K562 (cell line): Measurements from ENCODE around the gene ISOC1. TPM values are rescaled to one million over a fixed set of nuclear protein-coding genes. Genes with fewer than 3 reads are reported as not detected.

Experiments used
- ATAC-seq: fragments of 200-7000 bp; cut with Tn5 transposase; 3 replicates; pipeline ENCODE4 v1.9.1; 2020; ENCODE audit warnings: moderate library complexity
- Bru-seq: library from RNA; stranded (reverse); fragments of 400-500 nt; gene quantifications from one replicate; lab custom pipeline; 2021; lab: Mats Ljungman, UMichigan
- BruChase-seq, 2 experiments: library from RNA; stranded (reverse); fragments of 400-500 nt; gene quantifications; one replicate each; lab custom pipeline; 2021; lab: Mats Ljungman, UMichigan
- BruUV-seq: library from RNA; stranded (reverse); fragments of 400-500 nt; replicated peaks from 2 replicates; lab custom pipeline; 2021; lab: Mats Ljungman, UMichigan
- CTCF ChIA-PET: fragments of 300-600 bp; formaldehyde crosslinking; extraction: SDS; loops from one replicate; lab custom pipeline; 2021; ENCODE audit warnings: low intra/inter-chr PET ratio; lab: Yijun Ruan, JAX
- POLR2A ChIA-PET: fragments of 300-600, 350-650 bp; sonication (Branson Sonifier 250); formaldehyde crosslinking; extraction: SDS; loops from one replicate; lab custom pipeline; 2021; ENCODE audit warnings: antibody characterized with exemption, inconsistent platforms; lab: Yijun Ruan, JAX
- DNase-seq, 4 experiments: peaks; one replicate each; pipeline versions ENCODE4 v3.0.0 to v3.0.0-alpha.2; 2011 to 2018; ENCODE audit warnings: low spot score in 3 of 4, mixed read lengths in 3 of 4; ENCODE audit errors: extremely low read depth in 1 of 4
- FAIRE-seq: peaks from 2 replicates; lab custom pipeline; 2011; peaks lifted over from hg19 to GRCh38; lab: Jason Lieb, UNC
- H2AFZ ChIP-seq: 2 replicates; pipeline ENCODE4 v1.6.0; 2011; ENCODE audit warnings: low read depth, low read length, control low read depth, inconsistent platforms
- H3K27ac ChIP-seq: fragments of 200-600 bp; 3 replicates; pipeline ENCODE4 v1.8.0; 2011; ENCODE audit warnings: low read depth, mild to moderate bottlenecking, control low read depth, inconsistent platforms, low read length, moderate library complexity, mixed read lengths; ENCODE audit errors: extremely low read depth
- H3K27me3 ChIP-seq, 2 experiments: fragments of 300-600 bp in 1 of 2; 2 replicates in 1 of 2; 3 replicates in 1 of 2; pipeline versions ENCODE4 v1.6.0 to v1.8.0; 2011; ENCODE audit warnings: inconsistent platforms in 2 of 2, low read length in 2 of 2, mild to moderate bottlenecking in 1 of 2, mixed read lengths in 1 of 2, moderate library complexity in 1 of 2; ENCODE audit not compliant: control insufficient read depth in 2 of 2, insufficient read depth in 2 of 2
- H3K36me3 ChIP-seq: fragments of 300-600 bp; 3 replicates; pipeline ENCODE4 v1.8.0; 2011; ENCODE audit warnings: mild to moderate bottlenecking, low read length, inconsistent platforms; ENCODE audit not compliant: control insufficient read depth, insufficient read depth
- H3K4me1 ChIP-seq, 2 experiments: fragments of 200-600 bp in 1 of 2; replicated peaks in 1 of 2; 2 replicates in 1 of 2; 3 replicates in 1 of 2; pipeline versions ENCODE4 v1.5.1 to v1.8.0; 2011; ENCODE audit warnings: inconsistent platforms in 2 of 2, low read length in 2 of 2, mild to moderate bottlenecking in 1 of 2, mixed read lengths in 1 of 2, moderate library complexity in 1 of 2; ENCODE audit not compliant: control insufficient read depth in 2 of 2, insufficient read depth in 2 of 2
- H3K4me2 ChIP-seq: 2 replicates; pipeline ENCODE4 v1.6.1; 2011; ENCODE audit warnings: low read length, control low read depth, inconsistent platforms, mixed read lengths; ENCODE audit not compliant: insufficient read depth
- H3K4me3 ChIP-seq: fragments of 200-600 bp; sonication (generic), shearing (Covaris generic); 2 replicates; pipeline ENCODE4 v1.5.1; 2016; ENCODE audit warnings: control low read depth, inconsistent platforms
- H3K79me2 ChIP-seq: fragments of 200-600 bp; 3 replicates; pipeline ENCODE4 v1.8.0; 2011; ENCODE audit warnings: low read length, inconsistent platforms; ENCODE audit not compliant: control insufficient read depth, insufficient read depth
- H3K9ac ChIP-seq, 2 experiments: 2 replicates each; pipeline versions ENCODE4 v1.6.0 to v1.6.1; 2011; ENCODE audit warnings: low read depth in 2 of 2, low read length in 2 of 2, control low read depth in 1 of 2, inconsistent platforms in 1 of 2, mild to moderate bottlenecking in 1 of 2, mixed read lengths in 1 of 2; ENCODE audit not compliant: insufficient read depth in 1 of 2
- H3K9me1 ChIP-seq: one replicate; pipeline ENCODE4 v1.6.0; 2011; ENCODE audit warnings: inconsistent platforms, mild to moderate bottlenecking, low read length, moderate library complexity; ENCODE audit not compliant: control insufficient read depth, insufficient read depth
- H3K9me3 ChIP-seq: replicated peaks from 2 replicates; pipeline ENCODE4 v1.5.1; 2011; ENCODE audit warnings: low read depth, low read length, inconsistent platforms; ENCODE audit not compliant: control insufficient read depth, insufficient read depth
- H4K20me1 ChIP-seq: replicated peaks from 2 replicates; pipeline ENCODE4 v1.6.1; 2011; ENCODE audit warnings: low read length, inconsistent platforms, mixed read lengths; ENCODE audit not compliant: control insufficient read depth, insufficient read depth
- CBX1 ChIP-seq: sonication (generic); IDR thresholded peaks from 2 replicates; pipeline ENCODE4 v1.6.1; 2016; ENCODE audit warnings: antibody characterized with exemption, low read depth, mild to moderate bottlenecking
- ELF4 ChIP-seq: fragments of 450-650 bp; formaldehyde crosslinking; IDR thresholded peaks from 2 replicates; pipeline ENCODE4 v1.4.0; 2022; ENCODE audit warnings: missing genetic modification characterization
- NONO ChIP-seq, 2 experiments: fragments of 200-400 bp in 1 of 2; fragments of 450-650 bp in 1 of 2; formaldehyde crosslinking in 1 of 2; IDR thresholded peaks; 2 replicates each; pipeline ENCODE4 v1.6.1; 2017; ENCODE audit warnings: low read depth in 2 of 2, mild to moderate bottlenecking in 2 of 2, moderate library complexity in 2 of 2, low read length in 1 of 2
- SP1 ChIP-seq: sonication (generic); formaldehyde crosslinking; IDR thresholded peaks from 2 replicates; pipeline ENCODE4 v1.8.1; 2022; ENCODE audit warnings: mild to moderate bottlenecking, missing genetic modification reagents
- WGBS: fragments of 100-300 bp; shearing (Covaris generic); methylation state at CpG from one replicate; pipeline ENCODE4 v1.1.6; 2016; ENCODE audit warnings: low coverage, mixed read lengths; ENCODE audit not compliant: insufficient coverage; ENCODE audit errors: missing lambda C conversion rate; 5-methylcytosine and 5-hydroxymethylcytosine counted together
- in situ Hi-C: fragments of 300-500 bp; cut with MboI; formaldehyde crosslinking; loops from 4 replicates; pipeline ENCODE4 v1.15.0; 2018; ENCODE audit warnings: inconsistent platforms, mixed read lengths
- intact Hi-C: fragments of 100-400 bp; cut with micrococcal nuclease; formaldehyde crosslinking; loops from 2 replicates; pipeline ENCODE4 v1.14.2; 2022
- long read RNA-seq, 3 experiments: library from polyadenylated mRNA in 2 of 3; library from RNA in 1 of 3; unstranded in 2 of 3; stranded (forward) in 1 of 3; transcript quantifications; one replicate each; pipeline ENCODE4 v2.0.0, GENCODE V29; 2019 to 2022
- polyA minus RNA-seq, 3 experiments: library from RNA; depleted of rRNA, polyadenylated mRNA; stranded (reverse); fragments of >200 nt; gene quantifications; 2 replicates each; pipeline ENCODE4 v1.2.3, GENCODE V29; 2011
- polyA plus RNA-seq, 8 experiments: library from polyadenylated mRNA; depleted of rRNA in 4 of 8; stranded (reverse) in 5 of 8; unstranded in 3 of 8; fragments of >200 nt; fragmentation: Nextera tagmentation in 2 of 8; fragmentation: Illumina TruSeq in 1 of 8; extraction: Ambion mirVana in 2 of 8; extraction: Trizol in 1 of 8; gene quantifications; 2 replicates each; pipeline versions ENCODE4 v1.2.1 to v1.2.3, GENCODE V29; 2011 to 2014; ENCODE audit warnings: inconsistent platforms in 1 of 8, missing spikeins in 1 of 8
- total RNA-seq, 7 experiments: library from RNA; depleted of rRNA in 6 of 7; stranded (reverse); fragments of >200 nt in 6 of 7; fragmentation: Illumina TruSeq in 2 of 7; extraction: Trizol in 2 of 7; gene quantifications; 2 replicates each; pipeline versions ENCODE4 v1.2.1 to v1.2.3, GENCODE V29; 2011 to 2021; ENCODE audit warnings: low replicate concordance in 1 of 7
- TF ChIP-seq, protein P1 (sequence below): fragments of 450-650 bp; IDR thresholded peaks from 2 replicates; pipeline ENCODE4 v1.6.1; 2017; ENCODE audit warnings: mild to moderate bottlenecking, moderate library complexity
- TF ChIP-seq, protein P2 (sequence below): sonication (generic); IDR thresholded peaks from 2 replicates; pipeline ENCODE4 v1.6.1; 2016

The ISOC1 gene
- 7.7 and 15.0 TPM in 2 replicates for total RNA-seq (2011; cell fraction: chromatin; rRNA removed; ENCODE audit: low replicate concordance)
- total RNA-seq (2011; cell fraction: nucleolus; rRNA removed): 8.7 and 10.7 TPM in 2 replicates
- total RNA-seq (2011; cell fraction: nucleoplasm; rRNA removed): 12.4 and 20.6 TPM in 2 replicates
- 47.3 and 52.0 TPM in 2 replicates for total RNA-seq (2014; rRNA removed)
- total RNA-seq (2014; rRNA removed; fragmentation: Illumina TruSeq; extraction: Trizol): 51.3 and 52.3 TPM in 2 replicates
- 49.3 and 52.6 TPM in 2 replicates for total RNA-seq (2015; rRNA removed; fragmentation: Illumina TruSeq; extraction: Trizol)
- total RNA-seq (2021): 50.5 and 54.0 TPM in 2 replicates
- polyA plus RNA-seq (2011; rRNA removed): 46.3 and 67.9 TPM in 2 replicates
- polyA plus RNA-seq (2011; cell fraction: cytosol; rRNA removed): 41.2 TPM in 2 replicates
- 12.5 and 14.6 TPM in 2 replicates for polyA plus RNA-seq (2011; cell fraction: nucleus; rRNA removed)
- 32.7 and 47.2 TPM in 2 replicates for polyA plus RNA-seq (2012)
- polyA plus RNA-seq (2014; fragmentation: Illumina TruSeq; extraction: Trizol): 52.3 and 60.9 TPM in 2 replicates
- polyA plus RNA-seq (2014; fragmentation: Nextera tagmentation; extraction: Ambion mirVana): 10 to 100 TPM; 14.0 to 20.7 TPM
- polyA plus RNA-seq (2014; rRNA removed): 55.9 and 66.5 TPM in 2 replicates
- polyA minus RNA-seq (2011; rRNA and poly(A)+ RNA removed): 52.4 and 67.7 TPM in 2 replicates
- 22.9 and 34.2 TPM in 2 replicates for polyA minus RNA-seq (2011; cell fraction: cytosol; rRNA and poly(A)+ RNA removed)
- 12.0 and 17.7 TPM in 2 replicates for polyA minus RNA-seq (2011; cell fraction: nucleus; rRNA and poly(A)+ RNA removed)
- Bru-seq, nascent RNA: percentile 86 among the genes with signal in this experiment
- BruChase-seq, experiment 1, labeled RNA remaining after a 2-hour chase: percentile 81 among the genes with signal in this experiment
- BruChase-seq, experiment 2, labeled RNA remaining after a 6-hour chase: percentile 82 among the genes with signal in this experiment
- long read RNA-seq, experiment 1, transcript ISOC1-201 (5 exons, 1,940 nt): major isoform, 340 of 366 reads
- long read RNA-seq, experiment 1, partial matches to known transcripts: 18 of 366 reads
- long read RNA-seq, experiment 1, other reads (novel, unspliced or antisense): 8 of 366 reads
- long read RNA-seq, experiment 2, transcript ISOC1-201 (5 exons, 1,940 nt): major isoform, 17 of 42 reads
- long read RNA-seq, experiment 2, partial matches to known transcripts: 2 of 42 reads
- long read RNA-seq, experiment 2, other reads (novel, unspliced or antisense): 23 of 42 reads
- long read RNA-seq, experiment 3, transcript ISOC1-201 (5 exons, 1,940 nt): major isoform, 135 of 142 reads
- long read RNA-seq, experiment 3, partial matches to known transcripts: 0 of 142 reads
- long read RNA-seq, experiment 3, other reads (novel, unspliced or antisense): 7 of 142 reads

DNA sequence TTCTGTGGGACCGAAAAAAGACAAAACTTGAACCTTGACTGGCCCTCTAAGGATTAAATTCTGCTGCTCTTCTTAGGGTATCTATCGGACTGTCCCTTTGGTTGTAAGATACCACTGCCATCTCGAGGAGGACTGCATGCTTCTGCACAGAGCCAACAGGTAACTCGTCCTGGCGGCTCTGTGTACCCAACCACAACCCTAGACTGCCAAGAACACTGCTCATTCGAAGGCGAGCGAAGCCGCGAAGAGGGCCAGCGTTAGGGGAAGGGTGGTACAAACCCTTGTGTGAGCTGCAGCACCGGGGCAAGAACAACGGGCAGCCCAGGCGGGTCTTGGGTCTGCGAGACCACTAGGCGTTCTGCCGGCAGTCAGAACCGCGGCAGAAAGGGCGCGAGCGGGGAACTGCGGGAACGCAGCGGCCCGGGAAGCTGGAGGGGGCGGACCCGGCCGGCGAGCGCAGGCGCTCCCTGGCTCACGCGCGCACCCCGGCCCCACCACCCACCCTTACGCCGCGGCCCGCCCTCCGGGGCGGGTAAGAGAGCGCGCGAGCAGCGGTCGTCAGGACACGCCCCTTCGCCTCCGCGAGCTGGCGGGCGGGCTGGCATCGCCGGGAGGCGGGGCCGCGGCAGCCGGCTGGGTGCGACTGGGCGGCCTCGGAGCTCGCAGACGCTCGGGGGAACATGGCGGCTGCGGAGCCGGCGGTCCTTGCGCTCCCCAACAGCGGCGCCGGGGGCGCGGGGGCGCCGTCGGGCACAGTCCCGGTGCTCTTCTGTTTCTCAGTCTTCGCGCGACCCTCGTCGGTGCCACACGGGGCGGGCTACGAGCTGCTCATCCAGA, at the start of gene ISOC1:
TSS of gene ISOC1 (plus strand) at position 663 of the 837 bp plus-strand sequence. CDS start at position 681, 18 bp downstream.
- Histone ChIP-seq H3K4me3 (peak within 1 kb of the TSS; percentile 81), H3K36me3 (peaks cover 9% of the 10 kb centered on the region; the same call in 2 of the 3 replicates), H3K79me2 (peaks cover 47% of the 10 kb centered on the region), H3K27ac (peak within 1 kb of the TSS; percentile 80), H3K4me2 (peak within 1 kb of the TSS; percentile 95), H2AFZ (peak within 1 kb of the TSS; percentile 98), H3K27me3 (no peaks in the 10 kb centered on the region), H3K9me1 (no peaks in the 10 kb centered on the region), H4K20me1 (no peaks in the 10 kb centered on the region; the same call in 1 of the 2 replicates), H3K9ac (peak within 1 kb of the TSS; percentile 79 to 97), H3K9me3 (no peaks in the 10 kb centered on the region), H3K4me1 (peaks cover 12 to 32% of the 10 kb centered on the region in 2 experiments)
- ATAC-seq: peak; percentile 91
- intact Hi-C loops (loop anchor here (1.0 to 2.0 kb wide), 2 partner anchors 16 to 189 kb away; no protein-coding TSS in a partner anchor), in situ Hi-C loops (loop anchor here (25.0 kb wide), 1 partner anchor 1557 kb away; no protein-coding TSS in a partner anchor)
- peak; percentile 65 for FAIRE-seq
- POLR2A ChIA-PET: interaction anchor here (0.6 to 1.3 kb wide), 7 partner anchors 11 to 185 kb away, joined by 3 to 4 read pairs (median 4); no protein-coding TSS in a partner anchor
- DNase-seq: peak; percentile 93 to 94 (median 93)
- WGBS: 2% methylated on average over 53 of the region's 87 CpGs
- CTCF ChIA-PET: interaction anchor here (1.4 kb wide), 1 partner anchor 188 kb away, joined by 6 read pairs; no protein-coding TSS in a partner anchor
- BruUV-seq: no TSS peak
- TF ChIP-seq, protein P1, sequence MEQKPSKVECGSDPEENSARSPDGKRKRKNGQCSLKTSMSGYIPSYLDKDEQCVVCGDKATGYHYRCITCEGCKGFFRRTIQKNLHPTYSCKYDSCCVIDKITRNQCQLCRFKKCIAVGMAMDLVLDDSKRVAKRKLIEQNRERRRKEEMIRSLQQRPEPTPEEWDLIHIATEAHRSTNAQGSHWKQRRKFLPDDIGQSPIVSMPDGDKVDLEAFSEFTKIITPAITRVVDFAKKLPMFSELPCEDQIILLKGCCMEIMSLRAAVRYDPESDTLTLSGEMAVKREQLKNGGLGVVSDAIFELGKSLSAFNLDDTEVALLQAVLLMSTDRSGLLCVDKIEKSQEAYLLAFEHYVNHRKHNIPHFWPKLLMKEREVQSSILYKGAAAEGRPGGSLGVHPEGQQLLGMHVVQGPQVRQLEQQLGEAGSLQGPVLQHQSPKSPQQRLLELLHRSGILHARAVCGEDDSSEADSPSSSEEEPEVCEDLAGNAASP: no peak
- TF ChIP-seq NONO (IDR thresholded peaks at IDR 0.05; ENCODE audit: low read depth in 2 of 2, low read length in 1 of 2) (peak; percentile 42 to 84; a peak in 2 of 4 replicates), ELF4 (CRISPR knock-in tag) (no peak), SP1 (CRISPR knock-in tag) (no peak), CBX1 (peak; percentile 76; the same call in 1 of the 2 replicates)
- TF ChIP-seq, protein P2, sequence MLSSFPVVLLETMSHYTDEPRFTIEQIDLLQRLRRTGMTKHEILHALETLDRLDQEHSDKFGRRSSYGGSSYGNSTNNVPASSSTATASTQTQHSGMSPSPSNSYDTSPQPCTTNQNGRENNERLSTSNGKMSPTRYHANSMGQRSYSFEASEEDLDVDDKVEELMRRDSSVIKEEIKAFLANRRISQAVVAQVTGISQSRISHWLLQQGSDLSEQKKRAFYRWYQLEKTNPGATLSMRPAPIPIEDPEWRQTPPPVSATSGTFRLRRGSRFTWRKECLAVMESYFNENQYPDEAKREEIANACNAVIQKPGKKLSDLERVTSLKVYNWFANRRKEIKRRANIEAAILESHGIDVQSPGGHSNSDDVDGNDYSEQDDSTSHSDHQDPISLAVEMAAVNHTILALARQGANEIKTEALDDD: no peak
